ENCODE data around the gene DENND1B.

Gene DENND1B, protein sequence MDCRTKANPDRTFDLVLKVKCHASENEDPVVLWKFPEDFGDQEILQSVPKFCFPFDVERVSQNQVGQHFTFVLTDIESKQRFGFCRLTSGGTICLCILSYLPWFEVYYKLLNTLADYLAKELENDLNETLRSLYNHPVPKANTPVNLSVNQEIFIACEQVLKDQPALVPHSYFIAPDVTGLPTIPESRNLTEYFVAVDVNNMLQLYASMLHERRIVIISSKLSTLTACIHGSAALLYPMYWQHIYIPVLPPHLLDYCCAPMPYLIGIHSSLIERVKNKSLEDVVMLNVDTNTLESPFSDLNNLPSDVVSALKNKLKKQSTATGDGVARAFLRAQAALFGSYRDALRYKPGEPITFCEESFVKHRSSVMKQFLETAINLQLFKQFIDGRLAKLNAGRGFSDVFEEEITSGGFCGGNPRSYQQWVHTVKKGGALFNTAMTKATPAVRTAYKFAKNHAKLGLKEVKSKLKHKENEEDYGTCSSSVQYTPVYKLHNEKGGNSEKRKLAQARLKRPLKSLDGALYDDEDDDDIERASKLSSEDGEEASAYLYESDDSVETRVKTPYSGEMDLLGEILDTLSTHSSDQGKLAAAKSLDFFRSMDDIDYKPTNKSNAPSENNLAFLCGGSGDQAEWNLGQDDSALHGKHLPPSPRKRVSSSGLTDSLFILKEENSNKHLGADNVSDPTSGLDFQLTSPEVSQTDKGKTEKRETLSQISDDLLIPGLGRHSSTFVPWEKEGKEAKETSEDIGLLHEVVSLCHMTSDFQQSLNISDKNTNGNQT

DNA sequence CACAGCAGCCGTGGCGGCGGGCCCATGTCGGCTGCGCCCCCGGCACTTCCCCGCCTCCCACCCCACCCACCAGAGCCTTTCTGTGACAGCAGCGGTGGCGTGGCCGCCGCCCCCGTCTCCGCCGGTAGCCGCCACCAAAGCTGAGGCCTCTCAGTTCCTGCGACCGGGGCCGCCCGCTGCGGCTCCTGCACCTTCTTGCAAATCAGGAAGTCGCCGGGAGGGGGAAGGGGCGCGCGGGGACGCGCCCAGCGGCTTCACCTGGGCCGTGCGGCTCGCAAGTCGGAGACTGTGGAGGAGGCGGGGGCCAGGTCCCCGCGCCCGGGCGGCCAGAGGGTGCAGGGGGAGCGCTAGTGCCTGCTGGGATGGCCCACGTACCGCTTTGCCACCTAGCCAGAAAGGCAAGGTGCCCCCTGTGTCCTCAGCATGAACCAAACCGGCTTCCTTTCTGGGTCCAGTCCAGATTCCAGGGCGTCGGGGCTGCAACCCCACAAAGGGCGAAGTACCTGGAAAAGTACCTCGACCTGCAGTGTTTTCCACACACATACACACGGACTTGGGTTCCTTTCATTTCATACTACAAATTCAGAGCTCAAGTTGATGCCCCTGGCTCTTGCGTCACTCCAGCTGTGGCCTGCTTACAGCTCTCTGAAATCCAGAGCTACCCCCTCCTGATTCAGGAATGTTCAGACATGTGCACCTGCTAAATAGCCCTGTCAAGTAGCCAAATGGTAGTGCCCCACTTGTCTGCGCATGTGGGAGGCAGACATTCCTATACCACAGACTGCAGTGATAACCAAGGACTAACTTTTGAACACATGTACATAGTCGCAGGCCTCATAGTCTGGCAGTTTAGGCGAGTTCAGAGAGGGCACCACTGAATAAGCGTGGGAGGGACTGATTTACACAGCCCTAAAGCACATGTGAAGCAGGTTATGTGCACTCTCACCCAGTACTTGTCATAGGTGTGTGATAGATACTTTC is at the start of gene DENND1B:
Gene DENND1B (minus strand): TSS at position 199 of the 981 bp plus-strand sequence. CDS start 325 bp downstream, outside the sequence.
- DNase-seq: peak in 44 of 58 donors; percentile 10 to 76 (median 44)

DNA sequence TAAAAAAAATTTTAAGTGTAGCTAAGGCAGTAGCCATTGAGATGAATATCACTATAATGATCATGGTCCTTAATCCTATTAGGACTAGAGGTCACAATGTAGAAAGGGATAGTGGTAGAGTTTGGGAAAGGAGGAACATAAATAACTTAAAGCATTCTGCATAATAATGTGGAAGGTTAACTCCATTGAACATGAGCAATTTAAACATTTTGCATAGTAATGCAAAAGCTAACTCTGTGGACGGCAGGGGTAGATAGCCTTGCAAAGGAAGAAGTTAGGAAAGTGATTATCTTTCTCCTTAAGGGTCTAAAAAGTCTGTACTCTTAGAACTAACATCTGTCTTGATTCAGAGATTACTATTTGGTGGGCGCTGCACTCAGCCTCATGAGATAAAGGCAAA is 39.0 kb upstream of the DENND1B start:
- no peak for DNase-seq

DNA sequence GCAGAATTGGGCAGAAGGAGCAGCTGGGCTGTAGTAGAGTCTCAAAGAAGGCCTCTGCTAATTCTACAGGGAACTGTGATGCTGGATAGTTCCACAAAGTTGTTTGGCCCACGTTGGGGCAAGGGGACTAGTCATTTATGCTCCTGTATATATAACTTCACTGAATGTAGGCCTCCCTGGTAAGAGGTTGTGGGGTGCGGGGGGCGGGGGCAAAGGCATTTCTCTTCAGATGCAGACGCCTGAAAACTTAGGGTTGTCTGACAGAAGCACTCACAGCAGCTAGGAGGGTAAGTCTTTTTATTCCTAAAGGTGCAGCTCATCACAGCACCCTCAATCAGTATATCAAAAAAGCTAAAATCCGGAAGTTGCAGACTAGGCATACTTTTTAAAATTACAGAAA is 38.5 kb upstream of the DENND1B start:
- no peak for DNase-seq

DNA sequence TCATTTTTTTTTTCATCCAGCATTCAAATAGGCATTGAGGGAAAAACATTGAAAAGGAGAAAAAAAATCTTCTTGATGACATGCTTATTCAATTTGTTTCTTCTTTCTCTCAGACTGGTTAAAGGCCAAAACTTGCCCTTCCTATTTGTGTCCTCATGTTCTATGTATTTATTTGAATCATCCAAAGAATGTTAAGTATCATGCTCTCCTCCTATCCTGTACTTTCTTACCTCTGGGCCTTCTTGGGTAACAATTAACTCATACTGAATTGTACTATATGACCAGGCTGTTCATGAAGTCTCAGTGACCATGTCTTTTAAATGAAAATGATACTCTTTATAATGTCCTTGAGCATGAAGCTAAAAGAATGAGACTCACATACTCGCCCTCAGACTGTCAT is 36.5 kb upstream of the DENND1B start:
- no peak for DNase-seq

DNA sequence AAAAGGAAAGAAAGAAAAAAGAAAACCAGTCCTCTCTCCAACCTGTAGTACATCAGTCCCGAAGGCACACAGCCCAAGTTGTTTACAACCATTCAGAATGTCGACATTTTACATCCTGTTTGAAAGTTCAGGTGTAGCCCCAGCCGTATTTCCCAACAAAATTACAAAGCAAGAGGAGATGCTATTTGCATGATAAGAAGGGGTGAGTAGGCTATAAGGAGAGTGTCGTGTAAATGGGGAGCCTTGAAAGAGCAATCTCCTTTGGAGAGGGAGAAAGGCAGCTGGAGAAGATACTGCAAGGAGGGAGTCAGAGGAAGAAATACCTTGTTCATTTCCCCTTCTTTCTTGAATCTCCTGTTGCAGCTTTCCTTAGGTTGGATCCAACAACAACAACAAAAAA is 35.5 kb upstream of the DENND1B start:
- DNase-seq: no peak

DNA sequence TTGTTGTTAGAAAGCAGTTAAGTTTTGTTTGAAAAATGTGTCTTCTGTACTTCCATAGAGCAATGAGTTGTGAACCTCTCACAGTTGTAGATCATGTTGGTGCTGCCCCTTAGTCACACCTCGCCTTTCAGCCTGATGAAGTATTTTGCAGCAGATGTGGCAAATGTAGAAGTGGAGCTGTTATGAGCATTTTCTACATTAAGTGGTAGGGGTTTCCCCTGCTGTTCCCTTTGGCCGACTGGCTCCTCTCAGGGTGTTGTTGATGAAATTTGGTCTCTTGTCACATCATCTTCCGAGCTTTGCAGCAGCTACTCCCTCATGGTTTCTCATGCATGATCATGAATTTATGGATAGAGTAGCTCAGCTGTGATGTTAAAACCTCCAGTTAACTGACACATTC is 33.6 kb upstream of the DENND1B start:
- DNase-seq: no peak

DNA sequence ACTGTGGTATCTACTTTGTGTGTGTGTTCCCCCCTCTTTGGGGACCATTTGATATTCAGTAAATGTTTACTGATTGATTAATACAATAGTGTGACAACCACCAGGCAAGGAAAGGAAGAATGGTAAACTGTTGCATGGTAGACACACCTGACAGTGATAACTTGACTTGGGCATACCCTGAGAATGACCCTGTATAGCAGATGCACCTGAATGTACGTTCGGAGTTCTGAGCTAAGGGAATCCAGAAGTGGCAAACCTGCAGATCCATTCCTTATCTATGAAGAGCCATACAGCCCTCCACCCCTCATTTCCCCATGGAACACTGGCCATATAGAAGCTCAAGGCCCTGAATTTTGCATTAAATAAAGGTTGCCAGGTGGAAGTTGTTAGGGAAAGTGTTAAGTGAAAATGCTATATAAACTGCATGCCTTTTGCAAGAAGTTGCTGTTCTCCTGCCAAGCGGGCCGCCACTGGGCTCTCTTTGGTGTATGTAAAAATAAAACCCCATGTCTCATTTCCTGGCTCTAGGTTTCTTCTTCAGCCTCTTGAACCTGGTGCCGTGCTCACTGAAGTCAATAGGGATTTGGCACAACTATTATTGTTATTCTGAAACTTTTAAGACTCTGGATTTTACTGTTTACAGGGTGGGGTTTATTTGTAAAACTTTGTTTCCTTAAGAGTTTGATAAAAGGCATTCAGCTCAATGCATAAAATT is 32.6 kb upstream of the DENND1B start:
- no peak for DNase-seq

DNA sequence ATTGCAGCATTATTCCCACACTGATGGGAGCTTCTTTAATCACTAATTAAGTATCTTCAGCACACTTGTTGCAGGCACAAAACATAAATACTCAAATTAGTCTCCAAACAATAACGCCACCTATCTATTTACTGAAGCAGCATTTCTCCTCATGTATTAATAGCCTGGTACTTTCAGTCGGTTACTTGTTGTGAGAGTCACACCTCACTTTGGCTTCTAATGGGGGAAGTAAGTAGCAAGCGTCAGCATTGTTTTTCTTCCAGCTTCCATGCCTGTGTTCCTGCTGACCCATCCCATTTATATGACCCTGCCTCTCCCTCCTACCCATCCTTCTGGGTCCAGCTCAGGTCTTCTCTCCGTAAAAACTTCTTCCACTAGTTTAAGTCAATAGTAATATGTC is 31.9 kb upstream of the DENND1B start:
- no peak for DNase-seq

DNA sequence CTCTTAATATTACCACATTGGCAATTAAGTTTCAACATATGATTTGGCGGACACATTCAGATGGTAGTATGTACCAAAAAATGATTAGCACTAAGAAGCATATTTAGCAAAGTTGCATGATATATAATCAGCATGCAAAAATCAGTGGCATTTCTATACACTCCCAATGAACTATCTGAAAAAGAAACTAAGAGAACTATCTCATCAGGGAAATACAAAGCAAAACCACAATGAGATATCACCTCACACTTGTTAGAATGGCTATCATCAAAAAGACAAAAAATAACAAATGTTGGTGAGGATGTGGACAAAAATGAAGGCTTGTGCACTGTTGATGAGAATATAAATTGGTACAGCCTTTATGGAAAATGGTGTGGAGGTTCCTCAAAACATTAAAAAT is 31.4 kb upstream of the DENND1B start:
- no peak for DNase-seq

DNA sequence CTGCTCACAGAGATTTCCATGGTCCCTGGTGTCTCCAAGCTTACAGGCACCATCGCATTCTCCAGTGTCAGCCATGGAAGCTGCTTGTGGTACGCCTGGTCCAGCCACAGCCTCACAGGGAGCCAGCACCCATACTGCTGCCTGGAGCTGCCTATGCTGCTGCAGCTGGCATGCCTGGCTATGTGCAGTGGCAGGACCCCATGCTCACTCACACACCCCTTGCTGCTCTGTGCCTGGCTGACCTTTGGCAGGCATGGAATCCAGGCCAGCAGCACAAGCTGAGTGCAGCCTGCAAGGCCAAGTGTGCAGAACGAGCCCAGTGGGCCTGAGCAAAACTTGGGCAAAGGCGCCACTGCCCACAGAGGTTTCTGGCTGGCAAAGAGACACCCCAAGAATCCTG is 26.4 kb upstream of the DENND1B start:
- no peak for DNase-seq

DNA sequence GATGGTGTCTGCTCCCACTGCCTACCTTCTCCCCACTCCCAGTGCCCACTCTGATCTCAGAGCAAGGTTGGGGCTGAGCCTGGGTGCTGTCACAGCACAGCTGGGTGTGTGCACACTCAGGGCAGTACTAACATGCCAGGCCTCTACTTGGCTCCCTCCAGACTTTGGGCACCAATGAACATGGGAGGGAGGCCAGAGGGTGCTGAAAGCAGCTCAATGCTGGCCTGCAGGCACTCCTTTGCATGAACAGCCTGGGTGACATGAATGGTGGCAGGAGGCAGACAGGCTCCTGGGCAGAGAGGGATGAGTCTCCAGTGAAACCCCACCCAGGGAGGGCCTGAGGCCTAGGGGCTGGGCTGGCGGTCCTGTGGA is 25.8 kb upstream of the DENND1B start:
- DNase-seq: no peak

DNA sequence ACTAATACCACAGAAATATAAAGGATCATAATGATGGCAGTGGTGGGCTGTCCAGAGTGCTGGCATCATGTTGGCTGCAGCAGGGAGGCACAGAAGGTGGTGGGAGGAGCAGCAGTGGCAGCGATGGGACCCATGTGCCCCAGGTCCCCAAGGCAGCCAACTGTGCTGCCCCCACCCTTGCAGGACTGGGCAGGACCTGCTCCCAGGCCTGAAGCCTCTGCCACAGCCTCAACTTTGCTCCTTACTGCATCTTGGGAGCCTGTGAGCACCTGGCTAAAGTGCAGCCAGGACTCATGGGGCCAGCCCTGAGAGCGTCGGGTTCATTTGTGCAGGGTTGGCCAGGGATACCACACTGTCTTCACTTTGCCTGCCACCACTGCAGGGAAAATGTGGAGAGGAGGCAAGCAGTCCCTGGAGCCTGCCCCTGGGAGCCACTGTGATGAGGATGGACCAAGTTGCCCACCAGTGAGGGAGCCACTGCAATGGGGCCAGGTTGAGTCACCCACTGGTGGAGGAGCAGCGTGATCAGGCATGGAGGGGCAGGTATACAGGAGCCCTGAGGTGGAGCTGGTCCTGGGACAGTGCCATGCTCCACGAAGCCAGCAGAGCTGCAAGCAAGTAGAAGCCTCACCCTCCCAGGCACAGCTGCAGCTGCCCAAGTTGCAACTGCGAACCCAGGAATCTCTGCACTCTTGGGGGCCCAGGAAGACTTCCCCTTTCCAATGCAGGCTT is 25.3 kb upstream of the DENND1B start:
- no peak for DNase-seq

DNA sequence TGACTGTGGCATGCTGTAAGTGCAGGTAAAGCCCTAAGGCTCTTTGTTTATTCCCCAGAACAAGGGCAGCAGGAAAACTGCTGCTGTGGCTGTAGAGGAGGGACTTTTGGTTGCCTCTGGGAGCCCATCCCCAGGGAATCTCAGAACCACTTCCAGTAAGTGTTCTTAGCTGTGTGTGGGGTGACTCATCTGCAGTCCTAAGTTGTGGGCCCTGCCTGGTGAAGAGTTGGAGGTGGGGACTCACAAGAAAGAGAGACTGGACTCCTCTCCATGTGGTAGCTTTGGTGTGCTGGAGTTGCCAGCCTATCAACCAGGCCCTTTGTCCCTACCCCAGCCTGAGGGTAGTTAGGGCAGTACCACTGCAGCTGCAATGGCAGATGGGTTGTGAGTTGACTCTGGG is 24.0 kb upstream of the DENND1B start:
- DNase-seq: no peak

DNA sequence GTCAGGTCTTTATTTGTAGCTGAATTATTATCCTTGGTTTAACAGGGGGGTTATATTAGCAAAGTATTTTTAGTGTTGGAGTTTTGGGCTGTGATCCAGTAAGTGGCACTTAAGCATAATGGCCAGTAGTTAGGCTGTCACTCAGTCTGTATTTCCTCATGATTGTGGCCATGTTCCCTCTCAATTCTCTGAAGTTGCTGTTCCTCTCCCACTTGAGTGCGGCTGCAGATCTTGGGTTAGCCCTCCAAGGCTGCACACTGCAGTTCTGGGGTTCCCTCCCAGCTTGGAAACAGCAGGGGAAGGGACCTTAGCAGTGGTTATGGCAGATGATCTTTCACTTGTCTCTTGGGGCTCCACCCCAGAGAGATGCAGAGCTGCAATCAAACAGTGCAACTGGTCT is 23.2 kb upstream of the DENND1B start:
- DNase-seq: no peak

DNA sequence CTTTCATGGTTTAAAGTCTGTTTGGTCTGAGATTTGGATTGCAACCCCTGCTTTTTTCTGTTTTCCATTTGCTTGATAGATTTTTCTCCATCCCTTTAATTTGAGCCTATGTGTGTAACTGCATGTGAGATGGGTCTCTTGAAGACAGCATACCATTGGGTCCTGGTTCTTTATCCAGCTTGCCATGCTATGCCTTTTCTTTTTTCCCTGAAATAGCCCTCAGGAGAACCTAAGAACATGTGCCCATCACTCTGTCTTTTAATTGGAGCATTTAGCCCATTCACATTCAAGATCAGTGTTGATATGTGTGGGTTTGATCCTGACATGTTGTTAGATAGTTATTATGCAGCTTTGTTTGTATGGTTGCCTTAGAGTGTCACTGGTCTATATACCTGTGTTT is 21.7 kb upstream of the DENND1B start:
- no peak for DNase-seq

DNA sequence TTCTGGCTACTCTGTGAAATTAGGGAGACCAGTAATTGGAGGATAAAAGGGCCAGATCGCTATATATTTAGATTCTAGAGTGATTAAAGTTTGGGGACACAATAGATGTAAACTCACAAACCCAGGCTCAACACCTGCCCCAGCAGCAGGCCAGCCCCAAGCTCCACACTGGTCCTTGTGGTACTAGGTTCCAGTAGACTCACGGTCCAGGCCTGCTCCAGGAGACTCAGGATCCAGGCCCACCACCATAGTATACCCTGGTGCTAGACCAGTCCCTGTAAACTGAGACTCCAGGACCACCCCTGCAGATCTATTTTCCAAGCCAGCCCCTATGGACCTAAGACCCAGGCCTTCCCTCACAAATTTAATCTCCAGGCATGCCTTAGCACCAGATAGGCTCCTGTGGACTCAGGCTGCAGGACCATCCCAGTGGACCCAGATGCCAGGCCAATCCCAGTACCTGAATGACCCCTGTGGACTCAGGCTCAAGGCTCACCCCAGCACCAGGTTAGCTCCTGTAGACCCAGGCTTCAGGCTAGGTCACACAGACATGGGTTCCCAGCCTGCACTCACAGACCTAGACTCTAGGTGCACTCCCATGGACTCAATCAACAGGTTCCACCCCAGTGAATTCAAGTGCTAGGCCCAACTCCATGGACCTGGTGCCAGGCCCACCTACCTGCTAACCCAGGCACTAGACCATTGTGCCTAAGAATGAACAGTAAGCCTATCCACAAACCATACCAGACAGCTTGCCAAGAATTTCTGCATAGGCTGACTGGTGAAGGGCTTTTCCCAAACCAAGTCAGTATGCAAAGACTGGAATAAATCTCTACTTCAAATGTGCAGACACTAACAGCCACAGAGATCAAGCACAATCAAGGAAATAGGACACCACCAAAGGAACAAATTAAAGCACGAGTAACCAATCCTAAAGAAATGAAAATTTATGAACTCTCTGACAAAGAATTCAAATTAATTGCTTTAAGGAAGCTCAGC is 13.8 kb upstream of the DENND1B start:
- DNase-seq: no peak

DNA sequence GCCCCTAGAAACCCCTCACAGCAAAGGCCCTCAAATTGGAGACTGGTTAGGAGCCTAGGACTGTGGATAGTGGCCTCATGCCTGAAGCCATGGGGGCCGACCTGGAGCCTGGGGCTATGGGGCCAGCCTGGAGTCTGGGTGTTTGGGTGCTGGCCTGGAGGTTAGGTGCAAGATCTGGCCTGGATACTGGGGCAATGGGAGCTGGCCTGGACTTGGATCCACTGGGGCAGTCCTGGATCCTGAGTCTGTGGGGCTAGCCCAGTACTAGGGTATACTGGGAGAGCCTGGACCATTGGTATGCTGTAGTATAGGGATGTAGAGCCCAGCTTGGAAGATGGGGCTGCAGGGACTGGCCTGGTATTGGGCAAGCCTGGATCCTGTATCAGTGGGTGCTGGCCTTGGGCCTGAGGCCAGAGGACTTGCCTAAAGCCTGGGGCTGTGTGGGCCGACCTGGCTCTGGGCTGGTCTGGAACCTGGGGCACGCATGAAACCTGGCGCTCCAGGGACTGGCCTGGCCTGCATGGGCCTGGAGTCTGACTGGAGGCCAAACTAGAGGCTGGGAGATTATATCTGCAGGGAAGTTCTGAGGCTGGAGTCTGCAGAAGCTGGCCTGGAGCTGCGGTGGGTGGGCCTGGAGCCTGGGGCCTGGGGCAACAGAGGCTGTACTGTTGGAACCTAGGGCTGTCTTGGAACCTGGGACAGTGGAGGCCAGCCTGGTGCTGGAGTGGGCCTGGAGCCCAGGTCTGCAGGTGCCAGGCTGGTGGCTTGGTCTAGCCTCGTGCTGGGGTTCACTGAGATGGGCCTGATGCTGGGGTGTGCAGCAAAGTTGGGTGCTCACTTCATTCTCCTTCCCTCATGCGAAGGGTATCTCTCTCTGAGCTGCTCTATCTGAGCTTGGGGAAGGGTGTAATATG is 12.6 kb upstream of the DENND1B start:
- no peak for DNase-seq

DNA sequence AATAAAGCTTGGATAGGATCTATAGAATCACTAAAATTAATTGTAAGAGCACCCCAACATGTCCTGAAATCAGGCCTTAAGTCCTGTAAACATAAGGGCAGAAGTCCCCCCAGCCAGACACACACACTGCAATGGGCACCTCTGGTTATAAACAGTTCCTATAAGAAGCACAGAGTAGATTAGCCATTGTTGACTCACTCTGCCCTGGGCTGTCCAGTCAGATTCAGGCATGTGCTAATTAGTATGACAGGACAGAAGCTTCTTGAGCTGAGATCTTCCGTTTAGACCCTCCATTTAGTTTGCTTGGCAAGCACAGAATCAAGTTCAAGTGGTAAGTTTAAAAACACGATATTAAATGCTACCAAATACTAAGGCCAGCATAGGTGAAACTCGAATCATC is 11.8 kb upstream of the DENND1B start:
- DNase-seq: no peak

Data from anterior cingulate cortex (tissue), 58 donors.